DND-41 (cell line): ENCODE data around the gene SNX27.
"Not testable (repeated sequence)": the region's sequence is repeated elsewhere in the genome, so short reads cannot be mapped to it uniquely, and the experiment has no call there.

Experiments
- ATAC-seq: fragments of 200-7000 bp; cut with Tn5 transposase; 3 replicates; pipeline ENCODE4 v1.9.1; 2021; ENCODE audit warnings: low read depth; ENCODE audit not compliant: insufficient read depth
- DNase-seq: peaks from one replicate; pipeline ENCODE4 v3.0.0-alpha.2; 2020
- H2AFZ ChIP-seq: 2 replicates; pipeline ENCODE4 v1.6.0; 2012; ENCODE audit warnings: low read depth, low read length
- H3K27ac ChIP-seq: 2 replicates; pipeline ENCODE4 v1.5.1; 2012; ENCODE audit warnings: low read length, inconsistent platforms
- H3K27me3 ChIP-seq: fragments of 200-600 bp; sonication (generic); 2 replicates; pipeline ENCODE4 v1.6.0; 2012; ENCODE audit warnings: low read length, mild to moderate bottlenecking, inconsistent platforms; ENCODE audit not compliant: insufficient read depth, poor library complexity
- H3K36me3 ChIP-seq: 2 replicates; pipeline ENCODE4 v1.5.1; 2012; ENCODE audit warnings: low read length, inconsistent platforms; ENCODE audit not compliant: insufficient read depth
- H3K4me1 ChIP-seq: 2 replicates; pipeline ENCODE4 v1.5.1; 2012; ENCODE audit warnings: mild to moderate bottlenecking, low read length; ENCODE audit not compliant: insufficient read depth
- H3K4me2 ChIP-seq: 2 replicates; pipeline ENCODE4 v1.6.0; 2012; ENCODE audit warnings: mild to moderate bottlenecking, moderate library complexity, low read length, inconsistent platforms; ENCODE audit not compliant: insufficient read depth
- H3K4me3 ChIP-seq, 2 experiments: fragments of 200-600 bp in 1 of 2; shearing (Covaris generic) in 1 of 2; 2 replicates each; pipeline ENCODE4 v1.5.1; 2012 to 2016; ENCODE audit warnings: inconsistent platforms in 2 of 2, low read length in 2 of 2, mild to moderate bottlenecking in 2 of 2, low read depth in 1 of 2, moderate library complexity in 1 of 2
- H3K79me2 ChIP-seq: 2 replicates; pipeline ENCODE4 v1.6.0; 2012; ENCODE audit warnings: low read length, inconsistent platforms; ENCODE audit not compliant: insufficient read depth
- H3K9ac ChIP-seq: 2 replicates; pipeline ENCODE4 v1.6.0; 2012; ENCODE audit warnings: low read depth, mild to moderate bottlenecking, inconsistent platforms, low read length, moderate library complexity
- H3K9me3 ChIP-seq: 2 replicates; pipeline ENCODE4 v1.5.1; 2012; ENCODE audit warnings: low read length, moderate library complexity, mild to moderate bottlenecking, inconsistent platforms; ENCODE audit not compliant: insufficient read depth, severe bottlenecking
- H4K20me1 ChIP-seq: 2 replicates; pipeline ENCODE4 v1.6.0; 2012; ENCODE audit warnings: low read length; ENCODE audit not compliant: insufficient read depth
- CTCF ChIP-seq: IDR thresholded peaks from 2 replicates; pipeline ENCODE4 v1.5.1; 2012; ENCODE audit warnings: borderline replicate concordance, low read length, moderate library complexity, mild to moderate bottlenecking; ENCODE audit not compliant: poor library complexity, severe bottlenecking; ENCODE audit errors: extremely low read depth
- EZH2 ChIP-seq: IDR thresholded peaks from 3 replicates; pipeline ENCODE4 v1.6.1; 2012; ENCODE audit warnings: borderline replicate concordance, low read depth, mild to moderate bottlenecking, moderate library complexity, low read length, inconsistent platforms; ENCODE audit not compliant: severe bottlenecking

Gene SNX27

GRCh38 chr1:151668090-151668489 lies 56.2 kb downstream of the SNX27 start:
- Histone ChIP-seq H3K27me3 (no peaks in the 10 kb centered on the region), H3K4me2 (no peak overlapping the region), H2AFZ (no peak overlapping the region), H3K4me1 (no peaks in the 10 kb centered on the region), H3K27ac (no peak overlapping the region), H3K9me3 (no peaks in the 10 kb centered on the region), H4K20me1 (no peaks in the 10 kb centered on the region), H3K9ac (no peak overlapping the region), H3K36me3 (peaks cover 60% of the 10 kb centered on the region), H3K79me2 (no peaks in the 10 kb centered on the region), H3K4me3 (no peak overlapping the region)
- ATAC-seq (no peak), DNase-seq (no peak)
- no peak for TF ChIP-seq CTCF
- TF ChIP-seq EZH2 = no peak

GRCh38 chr1:151670036-151670675 lies 58.3 kb downstream of the SNX27 start:
- H3K79me2 ChIP-seq, H3K27me3 ChIP-seq, H3K4me3 ChIP-seq, H3K4me2 ChIP-seq, ATAC-seq, H3K4me1 ChIP-seq, DNase-seq, H2AFZ ChIP-seq, H3K9me3 ChIP-seq, H3K9ac ChIP-seq, H3K27ac ChIP-seq, H4K20me1 ChIP-seq: not testable (repeated sequence)
- peaks cover 48% of the 10 kb centered on the region for H3K36me3 ChIP-seq

GRCh38 chr1:151673407-151673806 lies 61.6 kb downstream of the SNX27 start:
- no peak overlapping the region for H2AFZ ChIP-seq
- H3K9me3 ChIP-seq = no peaks in the 10 kb centered on the region
- DNase-seq = no peak
- no peak for TF ChIP-seq CTCF
- TF ChIP-seq EZH2 = no peak
- H3K4me3 ChIP-seq = no peak overlapping the region
- peaks cover 31% of the 10 kb centered on the region; the same call in 1 of the 2 replicates for H3K36me3 ChIP-seq
- no peak overlapping the region for H3K27ac ChIP-seq
- H3K9ac ChIP-seq = no peak overlapping the region
- H3K4me1 ChIP-seq = no peaks in the 10 kb centered on the region
- no peaks in the 10 kb centered on the region for H3K79me2 ChIP-seq
- no peak for ATAC-seq
- no peaks in the 10 kb centered on the region for H4K20me1 ChIP-seq
- H3K4me2 ChIP-seq = no peak overlapping the region
- H3K27me3 ChIP-seq = no peaks in the 10 kb centered on the region

GRCh38 chr1:151680391-151680790 lies 68.5 kb downstream of the SNX27 start:
- Histone ChIP-seq H3K4me2 (no peak overlapping the region), H3K9ac (no peak overlapping the region), H3K27ac (no peak overlapping the region), H3K36me3 (peaks cover 34% of the 10 kb centered on the region; the same call in 1 of the 2 replicates), H4K20me1 (no peaks in the 10 kb centered on the region), H3K9me3 (no peaks in the 10 kb centered on the region), H3K4me1 (no peaks in the 10 kb centered on the region), H3K79me2 (no peaks in the 10 kb centered on the region), H2AFZ (no peak overlapping the region), H3K27me3 (no peaks in the 10 kb centered on the region), H3K4me3 (no peak overlapping the region)
- ATAC-seq (no peak), DNase-seq (no peak)
- TF ChIP-seq CTCF (no peak), EZH2 (no peak)
